HG03439 (cell line): ENCODE measurements around the gene MLKL.
A peak's percentile ranks its signal among the peaks of the same experiment; 100 is the strongest.
"Not testable (repeated sequence)": the region's sequence is repeated elsewhere in the genome, so short reads cannot be mapped to it uniquely, and the experiment has no call there.

ENCODE experiments used
- ATAC-seq: cut with Tn5 transposase; IDR thresholded peaks from one replicate; pipeline ENCODE4 v1.9.1; 2021; ENCODE audit warnings: mild to moderate bottlenecking, moderate library complexity; ENCODE audit not compliant: unreplicated experiment

Gene MLKL

DNA sequence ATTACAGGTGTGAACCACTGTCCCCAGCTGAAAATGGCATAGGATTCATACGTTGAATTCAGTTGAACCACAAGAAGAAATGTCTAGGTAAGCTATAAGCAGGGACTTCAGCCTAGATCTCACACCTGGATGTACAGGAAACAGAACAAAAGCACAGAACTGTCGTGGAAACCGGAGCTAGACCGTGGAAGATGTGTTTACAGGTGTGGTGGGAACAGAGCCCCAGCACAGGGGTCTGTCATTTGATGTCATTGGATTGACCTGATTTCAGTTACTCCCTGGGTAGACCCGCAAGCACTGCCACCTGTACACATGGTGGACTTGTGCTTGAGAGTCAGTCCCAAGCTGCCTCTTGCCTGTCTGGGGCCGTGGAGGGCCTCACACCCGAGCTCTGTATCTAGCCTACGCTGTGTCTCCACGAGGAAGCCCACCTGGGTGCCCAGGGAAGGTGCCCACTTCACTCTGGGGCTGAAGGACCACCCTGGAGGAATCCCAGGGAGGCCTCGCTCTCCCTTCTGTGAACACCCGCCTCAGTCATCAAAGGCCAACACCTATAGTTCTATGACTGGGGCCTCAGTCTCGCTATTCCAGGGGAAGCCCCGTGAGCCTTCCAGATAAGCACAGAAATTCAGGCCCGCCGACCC, 32.2 kb upstream of the MLKL start:
- ATAC-seq, result no peak

DNA sequence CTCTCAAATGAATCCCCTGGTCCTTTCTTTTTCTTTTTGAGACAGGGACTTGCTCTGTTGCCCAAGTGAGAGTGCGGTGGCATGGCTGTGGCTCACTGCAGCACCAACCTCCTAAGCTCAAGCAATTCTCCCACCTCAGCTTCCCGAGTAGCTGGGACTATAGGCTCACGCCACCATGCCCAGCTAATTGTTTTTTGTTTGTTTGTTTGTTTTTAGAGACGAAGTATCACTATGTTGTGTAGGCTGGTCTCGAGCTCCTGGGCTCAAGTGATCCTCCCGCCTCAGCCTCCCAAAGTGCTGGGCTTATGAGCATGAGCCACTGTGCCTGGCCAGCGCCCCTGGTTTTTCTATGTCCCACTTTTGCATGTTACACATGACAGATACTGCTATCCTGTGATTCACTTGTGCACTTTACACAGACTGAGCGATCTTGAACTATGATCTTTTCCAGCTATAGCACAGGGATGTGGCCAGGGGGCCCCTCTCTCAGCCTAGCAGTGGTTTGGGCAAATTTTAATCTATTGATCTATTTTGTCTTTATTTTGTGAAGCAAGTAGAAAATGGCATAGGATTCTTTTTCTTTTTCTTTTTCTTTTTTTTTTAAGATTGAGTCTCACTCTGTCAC, 31.3 kb upstream of the MLKL start:
- ATAC-seq, result no peak

DNA sequence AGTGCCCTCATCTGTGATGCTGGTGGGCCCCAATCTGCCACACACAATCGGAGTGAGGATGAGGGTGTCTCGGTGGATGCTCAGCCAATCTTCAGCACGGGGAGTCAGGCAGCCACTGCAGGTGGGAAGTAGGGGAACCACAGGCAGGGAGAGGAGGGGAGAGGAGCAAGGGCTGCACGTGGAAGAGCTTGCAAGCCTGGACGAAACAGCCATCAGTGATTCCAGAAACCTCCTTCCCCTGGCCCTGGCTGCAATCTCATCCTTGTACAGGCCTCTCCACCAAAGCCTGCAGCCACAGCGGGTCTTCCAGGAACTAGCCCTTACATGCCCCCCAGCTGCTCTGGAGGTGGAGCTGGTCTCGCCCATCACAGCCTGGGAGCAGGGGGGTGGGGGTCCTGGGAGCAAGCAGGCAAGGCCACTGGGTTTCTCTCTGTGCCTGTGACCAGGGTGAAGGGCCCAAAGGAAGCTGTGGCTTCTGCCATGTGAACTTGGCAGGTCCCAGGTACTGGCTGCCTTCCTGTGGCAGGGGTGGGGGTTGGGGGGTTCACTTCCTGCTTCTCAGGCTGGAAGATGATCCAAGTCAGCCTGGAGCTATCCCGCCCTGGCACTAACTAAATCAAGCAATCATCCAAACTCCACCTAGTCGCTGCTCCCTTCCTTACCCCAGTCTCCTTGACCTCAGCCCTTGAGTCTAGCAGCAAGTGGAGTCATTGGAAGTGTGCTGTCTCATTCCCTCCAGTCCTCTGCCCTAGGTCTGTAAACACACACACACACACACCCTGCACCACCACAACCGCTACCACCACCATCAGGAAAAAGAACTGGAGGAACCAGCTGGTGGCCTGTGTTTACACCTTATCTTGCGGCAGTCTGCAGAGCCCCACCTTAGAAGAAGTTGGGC, 29.4 kb upstream of the MLKL start:
- no peak for ATAC-seq

DNA sequence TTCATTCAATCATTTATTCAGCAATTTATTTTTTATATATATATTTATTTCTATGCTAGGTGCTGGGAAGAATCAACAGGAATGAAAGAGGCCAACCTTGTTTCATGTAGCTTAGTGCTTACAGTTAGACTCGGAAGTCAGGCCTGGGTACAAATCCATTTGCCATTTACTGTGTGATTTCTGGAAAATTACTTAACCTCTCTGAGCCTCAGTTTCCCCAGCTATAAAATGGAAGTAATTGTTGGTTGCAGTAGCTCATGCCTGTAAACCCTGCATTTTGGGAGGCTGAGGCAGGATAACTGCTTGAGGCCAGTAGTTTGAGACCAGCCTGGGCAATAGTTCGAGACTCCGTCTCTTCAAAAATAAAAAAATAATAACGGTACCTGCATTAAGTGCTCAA, 27.2 kb upstream of the MLKL start:
- no peak for ATAC-seq

DNA sequence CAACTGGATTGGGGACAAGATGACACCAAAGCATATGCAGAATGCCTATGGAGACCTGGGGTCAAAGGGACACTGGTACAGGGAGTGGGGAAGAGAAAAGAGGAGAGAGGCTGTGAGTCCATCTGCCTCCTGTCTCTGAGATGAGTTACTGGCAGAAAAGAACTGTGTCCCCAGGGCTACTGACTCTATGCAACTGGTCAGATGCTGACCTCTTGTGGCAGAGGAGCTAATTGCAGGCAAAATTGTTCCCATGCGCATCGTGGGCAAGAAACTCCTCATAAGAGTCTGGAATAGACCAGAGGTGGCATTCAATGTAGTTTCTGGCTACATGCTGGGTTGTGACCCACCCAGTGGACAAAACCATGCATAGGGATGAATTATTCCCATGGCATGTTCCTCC, 26.1 kb upstream of the MLKL start:
- no peak for ATAC-seq

DNA sequence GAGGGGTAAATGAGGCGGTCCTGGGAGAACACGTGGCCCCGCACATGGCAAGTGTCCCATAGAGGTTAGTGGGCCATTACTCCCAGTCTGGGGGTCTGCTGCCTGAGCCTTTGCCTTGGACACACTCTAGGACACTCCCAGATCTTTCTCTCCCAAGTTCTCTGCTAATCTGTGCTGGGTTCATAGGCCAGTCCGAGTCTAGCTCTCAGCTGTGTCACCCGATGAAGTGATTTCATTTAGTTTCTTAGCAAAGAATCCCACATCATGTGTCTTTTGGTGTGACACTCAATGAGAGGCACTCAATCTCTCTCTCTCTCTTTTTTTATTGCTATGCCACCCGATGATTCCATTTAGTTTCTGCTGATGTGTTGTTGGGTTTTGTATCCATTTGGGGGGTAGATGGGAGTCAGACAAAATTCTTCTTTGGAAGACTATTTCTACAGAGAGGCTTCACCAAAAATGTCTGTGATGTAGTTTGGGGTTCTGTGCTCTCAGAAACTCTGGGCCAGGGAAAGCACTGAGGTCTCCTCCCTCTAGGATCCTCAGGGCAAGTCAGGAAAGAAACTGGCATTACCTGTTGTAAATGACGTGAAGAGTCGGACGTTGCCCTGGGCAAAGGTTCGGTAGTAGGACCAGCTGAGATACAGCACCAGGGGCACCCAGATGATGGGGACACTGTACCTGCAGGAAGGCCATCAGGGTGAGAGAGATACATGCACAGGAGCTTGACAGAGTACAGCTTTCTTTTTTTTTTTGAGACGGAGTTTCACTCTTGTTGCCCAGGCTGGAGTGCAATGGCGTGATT, 25.2 kb upstream of the MLKL start:
- no peak for ATAC-seq

DNA sequence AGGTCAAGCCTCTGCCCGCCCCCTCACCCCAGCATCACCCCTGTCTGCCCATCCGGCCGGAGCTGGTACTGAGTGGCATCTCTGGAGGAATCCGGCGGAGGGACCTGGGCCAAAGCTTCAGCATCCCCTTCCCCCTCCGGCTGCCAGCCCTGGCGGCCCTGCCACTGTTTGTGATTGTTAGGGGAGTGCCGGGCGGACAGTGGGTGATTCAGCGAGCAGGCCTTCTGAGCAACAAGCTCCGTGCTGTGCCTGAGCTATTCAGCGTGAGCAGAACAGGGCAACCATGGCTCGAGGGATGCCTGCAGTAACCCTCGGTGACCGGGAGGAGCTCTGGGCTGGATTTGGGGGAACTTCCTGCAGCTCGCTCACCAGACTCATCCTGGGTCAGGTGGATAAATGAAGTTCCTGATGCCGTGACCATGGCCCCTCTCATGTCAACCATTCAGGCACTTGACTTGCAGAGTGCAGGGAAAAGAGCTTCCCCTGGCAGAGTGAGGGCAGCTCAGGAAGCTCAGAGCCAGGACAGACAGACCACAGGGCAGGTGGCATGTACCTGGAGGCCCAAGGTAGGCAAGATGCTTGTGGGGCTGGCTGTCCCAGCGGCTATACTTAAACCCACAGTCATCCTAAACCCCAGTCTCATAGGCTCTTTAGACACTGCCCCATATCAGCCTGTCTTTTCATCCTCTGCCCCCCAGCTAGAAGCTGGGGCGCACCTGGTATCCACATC, 24.3 kb upstream of the MLKL start:
- ATAC-seq, result no peak

DNA sequence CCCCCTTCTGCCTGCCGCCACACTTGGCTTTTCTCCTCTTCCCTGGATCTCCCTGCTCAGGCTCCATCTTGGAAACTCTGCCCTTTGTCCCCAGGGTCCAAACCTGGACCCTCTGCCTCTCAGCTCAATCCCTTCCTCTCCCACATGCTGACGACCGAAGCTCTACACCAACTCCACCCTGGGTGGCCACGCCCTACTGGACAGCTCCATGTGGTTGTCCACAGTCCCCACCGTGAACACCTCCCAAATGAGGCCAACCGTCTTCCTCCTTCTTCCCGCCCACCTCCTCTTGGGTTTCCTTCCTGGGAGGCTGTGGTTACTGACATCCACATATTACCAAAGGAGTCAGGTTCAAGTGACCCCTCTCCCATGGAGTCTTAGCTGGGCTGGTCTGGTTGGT, 22.6 kb upstream of the MLKL start:
- no peak for ATAC-seq

DNA sequence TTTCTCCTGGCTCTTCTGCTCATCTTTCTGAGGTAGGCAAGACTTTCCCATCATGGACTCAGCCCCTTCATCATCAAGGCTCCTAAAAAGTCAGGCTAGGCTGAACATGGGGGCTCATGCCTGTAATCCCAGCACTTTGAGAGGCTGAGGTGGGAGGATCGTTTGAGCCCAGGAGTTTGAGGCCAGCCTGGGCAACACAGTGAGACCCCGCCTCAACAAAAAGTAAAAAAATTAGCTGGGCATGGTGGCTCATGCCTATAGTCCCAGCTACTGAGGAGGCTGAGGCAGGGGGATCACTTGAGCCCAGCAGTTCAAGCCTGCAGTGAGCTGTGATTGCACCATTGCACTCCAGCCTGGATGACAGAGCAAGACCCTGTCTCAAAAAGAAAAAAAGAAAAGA, 21.5 kb upstream of the MLKL start:
- ATAC-seq, result not testable (repeated sequence)

DNA sequence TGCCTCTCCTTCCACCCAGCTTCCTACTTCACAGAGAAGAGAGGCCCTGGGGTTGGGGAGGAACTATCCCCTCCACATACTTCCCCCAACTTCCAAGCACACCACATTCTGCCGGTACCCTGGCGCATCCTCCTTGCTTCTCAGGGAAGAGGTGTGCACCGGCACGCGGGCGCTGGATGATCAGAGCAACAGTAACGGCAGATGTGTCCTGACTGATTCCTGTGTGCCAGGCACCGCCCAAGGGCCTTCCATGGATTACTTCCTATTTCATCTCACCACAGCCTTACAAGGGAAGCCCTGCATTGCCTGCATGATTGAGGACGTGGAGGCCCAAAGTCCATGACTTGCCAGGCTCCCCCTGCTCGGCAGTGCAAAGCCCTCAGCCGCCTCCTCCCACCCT, 21.1 kb upstream of the MLKL start:
- ATAC-seq, result no peak

DNA sequence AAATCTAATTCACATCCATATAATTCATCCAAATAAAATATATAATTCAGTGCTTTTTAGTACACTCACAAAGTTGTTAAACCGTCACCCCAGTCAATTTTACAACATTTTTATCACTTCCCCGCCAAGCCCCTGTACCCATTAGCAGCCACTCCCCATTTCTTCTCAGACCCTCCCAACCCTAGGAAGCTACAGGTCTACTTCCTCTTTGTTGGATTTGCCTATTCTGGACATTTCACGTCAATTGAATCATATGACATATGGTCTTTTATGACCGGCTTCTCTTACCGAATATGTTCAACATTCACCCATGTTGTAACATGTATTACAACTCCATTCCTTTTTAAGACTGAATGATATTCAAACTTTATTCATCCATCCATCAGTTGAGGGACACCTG, 19.9 kb upstream of the MLKL start:
- no peak for ATAC-seq

DNA sequence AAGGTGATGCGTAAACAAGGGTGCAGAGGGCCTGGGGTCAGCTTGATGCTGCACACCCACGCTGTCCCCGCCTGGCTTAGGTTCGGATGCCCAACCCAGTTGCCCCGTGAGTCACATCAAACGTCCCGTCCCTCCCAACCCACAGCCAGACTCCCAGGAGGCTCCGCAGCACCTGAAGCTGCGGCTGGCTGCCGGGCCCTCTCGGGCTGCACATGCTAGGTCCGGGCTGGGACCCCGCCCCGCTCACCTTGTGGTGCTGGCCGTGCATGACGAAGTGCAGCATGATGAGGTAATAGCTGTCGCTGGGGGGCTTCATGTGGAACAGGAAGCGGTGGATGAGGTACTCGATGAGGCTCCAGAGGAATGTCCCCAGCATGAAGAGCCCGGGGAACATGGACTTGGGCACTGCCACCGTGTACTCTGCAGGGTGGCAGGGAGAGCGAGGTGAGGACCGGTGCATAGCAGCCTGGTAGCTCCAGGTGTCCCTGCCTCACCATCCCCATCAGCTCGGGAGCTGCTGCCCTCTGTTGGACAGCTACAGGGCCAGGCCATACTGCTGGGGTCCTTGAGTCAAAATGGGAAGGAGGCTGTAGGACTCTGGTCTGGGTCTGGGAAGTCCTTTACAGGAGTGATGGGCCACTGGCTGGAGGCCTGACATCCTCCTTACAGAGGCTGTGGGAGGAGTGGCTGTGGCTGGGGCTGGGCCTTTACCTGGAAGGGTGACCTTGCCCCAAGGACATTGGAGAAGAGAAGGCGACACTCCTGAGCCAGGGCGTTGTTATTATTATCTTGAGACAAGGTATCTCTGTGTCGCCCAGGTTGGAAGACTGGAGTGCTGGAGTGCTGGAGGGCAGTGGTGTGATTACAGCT, 18.3 kb upstream of the MLKL start:
- no peak for ATAC-seq

DNA sequence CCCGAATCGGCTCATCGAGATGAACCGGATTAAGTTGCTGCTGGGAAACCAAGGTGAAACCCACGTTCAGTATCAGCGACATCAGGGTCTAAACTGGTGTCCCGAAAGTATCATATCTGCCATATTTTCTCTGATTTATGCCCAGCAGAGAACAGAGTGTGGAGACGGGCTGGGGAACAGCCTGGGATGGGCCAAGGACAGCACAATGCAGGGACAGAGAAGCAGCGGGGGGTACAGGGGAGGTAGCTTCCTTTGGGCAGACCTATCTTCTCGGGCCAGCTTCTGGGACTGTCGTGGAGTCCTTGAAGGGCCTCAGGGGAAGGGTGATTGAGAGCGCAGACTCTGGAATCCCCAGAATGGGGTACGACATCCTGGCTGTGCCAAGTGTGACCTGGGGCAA, 17.5 kb upstream of the MLKL start:
- ATAC-seq, result no peak

DNA sequence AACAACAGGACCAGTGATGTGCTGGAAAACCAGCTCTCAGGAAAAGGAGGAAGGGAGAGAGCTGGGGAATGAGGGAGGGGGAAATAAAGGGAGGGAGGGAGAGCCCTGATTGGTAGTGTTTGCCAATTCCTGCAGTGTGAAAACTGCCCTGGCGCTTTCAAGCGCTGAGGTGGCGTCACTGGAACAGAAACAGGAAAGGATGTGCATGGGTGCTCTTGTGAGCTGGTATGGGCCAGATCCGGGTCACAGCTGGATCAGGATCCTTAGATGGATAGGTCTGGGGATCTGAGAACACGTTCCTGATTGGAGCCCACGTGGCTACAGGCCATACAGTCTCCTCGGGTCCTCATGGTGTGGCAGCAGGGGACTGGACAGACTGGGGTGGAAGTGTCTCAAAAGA, 16.7 kb upstream of the MLKL start:
- no peak for ATAC-seq

DNA sequence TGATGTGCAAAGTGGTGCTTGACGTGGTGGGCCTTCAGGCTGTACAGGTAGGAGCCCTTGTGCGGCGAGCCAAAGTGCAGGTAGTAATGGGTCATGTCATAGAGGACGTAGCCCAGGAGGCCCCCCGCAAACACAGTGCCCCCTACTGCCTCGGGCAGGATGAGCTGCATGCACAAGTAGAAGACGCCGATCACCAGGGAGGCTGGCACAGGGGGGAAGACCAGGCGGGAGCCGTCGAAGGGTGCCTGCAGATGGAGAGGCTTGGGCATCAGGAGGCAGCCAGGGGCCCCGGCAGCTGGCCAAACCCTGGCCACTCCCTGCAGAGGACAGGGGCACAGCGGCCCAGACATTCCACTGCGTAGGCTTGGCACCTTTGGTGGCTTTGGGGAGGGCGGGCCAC, 15.7 kb upstream of the MLKL start:
- no peak for ATAC-seq

DNA sequence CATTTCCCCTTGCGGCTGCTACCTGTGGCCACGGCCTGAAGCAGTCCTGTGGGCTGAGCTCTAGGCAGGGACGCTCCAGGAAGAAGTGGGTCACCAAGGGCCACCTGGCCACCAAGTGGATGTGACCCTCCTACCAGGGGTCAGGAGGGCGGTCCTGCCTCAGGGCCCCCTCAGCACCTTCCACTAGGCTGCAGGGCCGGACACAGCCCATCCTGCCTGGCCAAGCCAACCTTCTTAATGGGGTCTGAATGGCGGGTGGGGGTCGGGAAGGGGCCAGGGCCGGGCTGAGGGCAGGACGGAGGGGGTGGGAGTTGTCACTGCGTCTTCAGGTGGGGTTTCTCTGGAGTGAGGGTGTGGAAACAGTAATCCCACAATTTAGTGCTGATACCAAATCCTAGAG, 13.2 kb upstream of the MLKL start:
- ATAC-seq, result no peak

DNA sequence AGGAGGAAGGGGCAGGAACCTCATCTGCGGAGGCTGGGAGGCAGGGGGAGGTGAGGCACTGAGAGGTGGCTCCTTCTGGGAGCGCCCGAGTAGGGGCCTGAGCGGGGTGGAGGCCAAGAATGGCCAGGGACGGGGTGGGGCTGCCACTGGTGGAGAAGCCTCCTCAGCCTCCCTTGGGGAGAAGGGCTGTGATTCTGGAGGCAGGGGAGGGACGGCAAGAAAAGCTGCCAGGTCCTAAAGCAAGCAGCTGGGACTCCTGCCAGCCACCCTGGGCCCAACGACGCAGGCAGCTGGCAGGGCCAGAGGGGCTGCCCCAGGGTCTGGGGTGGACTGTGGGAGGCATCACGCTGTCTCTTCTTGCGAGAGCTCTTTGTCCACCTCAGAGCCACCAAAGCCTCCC, 12.7 kb upstream of the MLKL start:
- no peak for ATAC-seq

DNA sequence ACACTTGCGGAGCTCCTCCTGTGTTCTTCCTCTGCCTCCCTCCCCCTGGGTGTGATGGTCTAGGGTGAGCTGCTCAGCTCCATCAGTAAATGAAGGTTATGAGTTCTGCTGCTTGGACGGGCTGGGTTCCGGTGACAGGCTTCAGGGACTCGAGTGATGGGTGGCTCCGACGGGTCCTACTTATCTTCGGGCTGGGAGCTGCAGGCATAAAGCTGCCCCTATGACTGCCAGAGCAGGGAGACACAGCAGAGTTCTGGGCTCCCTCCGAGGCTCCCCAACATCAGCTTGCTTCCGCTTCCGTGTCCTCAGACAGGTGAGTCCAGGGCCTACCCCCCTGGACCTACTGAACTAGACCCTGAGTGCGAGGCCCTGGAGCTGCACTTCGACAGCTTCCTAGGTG, 11.3 kb upstream of the MLKL start:
- ATAC-seq, result no peak

DNA sequence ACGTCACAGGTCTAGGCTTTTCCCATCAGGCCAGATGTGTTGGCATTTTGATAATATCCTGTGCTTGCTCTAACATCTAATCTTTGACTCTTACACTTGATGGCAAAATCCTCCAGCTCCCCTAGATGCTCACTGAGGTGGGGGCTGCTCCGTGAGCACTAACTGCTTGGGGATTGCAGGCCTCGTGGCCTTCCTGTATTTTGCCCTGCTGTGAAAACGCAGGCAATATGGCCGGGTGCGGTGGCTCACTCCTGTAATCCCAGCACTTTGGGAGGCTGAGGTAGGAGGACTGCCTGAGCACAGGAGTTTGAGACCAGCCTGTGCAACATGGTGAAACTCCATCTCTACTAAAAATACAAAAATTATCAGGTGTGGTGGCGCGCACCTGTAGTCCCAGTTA, 9.7 kb upstream of the MLKL start:
- ATAC-seq, result no peak

DNA sequence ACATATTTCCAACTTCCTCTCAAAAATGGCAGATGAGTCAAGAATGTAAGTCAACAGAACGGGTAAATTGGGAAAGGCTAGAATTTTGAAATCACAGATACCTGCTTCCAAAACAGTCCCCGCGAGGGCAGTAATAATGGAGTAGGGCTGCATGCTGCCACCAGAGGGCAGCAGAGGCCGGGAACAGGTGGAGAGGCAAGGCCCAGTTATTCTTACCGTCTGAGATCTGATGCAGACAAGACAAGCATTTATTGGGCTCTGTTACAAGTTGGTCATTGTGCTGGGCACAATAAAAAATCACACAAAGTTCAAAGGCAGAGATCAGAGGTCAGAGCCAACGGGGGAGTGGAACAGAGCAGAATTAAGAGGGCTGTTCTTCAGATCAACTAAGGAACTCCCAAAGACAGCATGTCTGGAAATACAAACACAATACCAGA, 8.8 kb upstream of the MLKL start:
- peak; percentile 82 for ATAC-seq
